WTC11 (cell line): ENCODE measurements around the gene LBX1. TPM values are rescaled to one million over a fixed set of nuclear protein-coding genes. Genes with fewer than 3 reads are reported as not detected.

ENCODE experiments used
- ATAC-seq: fragments of 200-7000 bp; cut with Tn5 transposase; 2 replicates; pipeline ENCODE4 v1.10.0; 2021; ENCODE audit warnings: mild to moderate bottlenecking, moderate library complexity
- CTCF ChIA-PET: fragments of 300-600 bp; sonication (Branson Sonifier 250); formaldehyde crosslinking; loops from one replicate; lab custom pipeline; 2021; ENCODE audit warnings: antibody characterized with exemption; lab: Charles Lee
- POLR2A ChIA-PET: fragments of 350-600 bp; sonication (Branson Sonifier 250); formaldehyde crosslinking; loops from one replicate; lab custom pipeline; 2021; ENCODE audit warnings: antibody characterized with exemption; lab: Charles Lee
- DNase-seq: peaks from one replicate; pipeline ENCODE4 v3.0.0; 2021; ENCODE audit warnings: low spot score
- H3K27ac Mint-ChIP-seq: 2 replicates; pipeline ENCODE4 v1.8.0; 2021; ENCODE audit warnings: mixed read lengths
- H3K27me3 Mint-ChIP-seq: 2 replicates; pipeline ENCODE4 v1.8.0; 2021; ENCODE audit warnings: low read depth, mild to moderate bottlenecking, moderate library complexity, mixed read lengths
- H3K36me3 Mint-ChIP-seq: 2 replicates; pipeline ENCODE4 v1.8.0; 2021; ENCODE audit warnings: mixed read lengths
- H3K4me1 Mint-ChIP-seq: 2 replicates; pipeline ENCODE4 v1.8.0; 2022; ENCODE audit warnings: mixed read lengths
- H3K4me3 Mint-ChIP-seq: 2 replicates; pipeline ENCODE4 v1.8.0; 2021; ENCODE audit warnings: mild to moderate bottlenecking, moderate library complexity, mixed read lengths
- H3K9me3 Mint-ChIP-seq: 2 replicates; pipeline ENCODE4 v1.8.0; 2021; ENCODE audit warnings: mixed read lengths
- CDX4 ChIP-seq: fragments of 250-450 bp; sonication (Bioruptor Pico); IDR thresholded peaks from 2 replicates; pipeline ENCODE4 v1.9.0; 2021; ENCODE audit warnings: moderate library complexity, mild to moderate bottlenecking, inconsistent platforms, borderline replicate concordance
- CTCF ChIP-seq: fragments of 200-600 bp; IDR thresholded peaks from 2 replicates; pipeline ENCODE4 v1.8.0; 2022; ENCODE audit warnings: antibody characterized with exemption
- E2F1 ChIP-seq: sonication (generic); formaldehyde crosslinking; IDR thresholded peaks from 2 replicates; pipeline ENCODE4 v1.8.0; 2022; ENCODE audit warnings: mild to moderate bottlenecking, missing genetic modification reagents
- GTF2I ChIP-seq: fragments of 250-450 bp; sonication (Bioruptor Pico); conservative IDR thresholded peaks from 2 replicates; pipeline ENCODE4 v1.4.0; 2021; ENCODE audit warnings: mild to moderate bottlenecking
- HMGA2 ChIP-seq: fragments of 250-450 bp; sonication (Bioruptor Pico); IDR thresholded peaks from 2 replicates; pipeline ENCODE4 v1.4.0; 2021; ENCODE audit warnings: mild to moderate bottlenecking, moderate library complexity
- MXD4 ChIP-seq: fragments of 250-450 bp; sonication (Bioruptor Pico); IDR thresholded peaks from 2 replicates; pipeline ENCODE4 v1.8.0; 2021; ENCODE audit warnings: mild to moderate bottlenecking, moderate library complexity, borderline replicate concordance
- MYBL2 ChIP-seq: sonication (generic); formaldehyde crosslinking; IDR thresholded peaks from 2 replicates; pipeline ENCODE4 v1.8.1; 2023; ENCODE audit warnings: mild to moderate bottlenecking, moderate library complexity, missing genetic modification reagents
- OVOL2 ChIP-seq: fragments of 250-450 bp; sonication (Bioruptor Pico); IDR thresholded peaks from 2 replicates; pipeline ENCODE4 v1.9.0; 2021; ENCODE audit warnings: mild to moderate bottlenecking, borderline replicate concordance
- TP53 ChIP-seq: sonication (generic); formaldehyde crosslinking; IDR thresholded peaks from 2 replicates; pipeline ENCODE4 v1.8.1; 2023; ENCODE audit warnings: mild to moderate bottlenecking, missing genetic modification reagents
- ZBTB43 ChIP-seq: sonication (generic); formaldehyde crosslinking; IDR thresholded peaks from 2 replicates; pipeline ENCODE4 v1.8.1; 2023; ENCODE audit warnings: mild to moderate bottlenecking, missing genetic modification reagents
- ZNF416 ChIP-seq: fragments of 250-450 bp; sonication (Bioruptor Pico); IDR thresholded peaks from 2 replicates; pipeline ENCODE4 v1.9.0; 2021; ENCODE audit warnings: mild to moderate bottlenecking, inconsistent platforms
- total RNA-seq: library from RNA; stranded (reverse); gene quantifications from 3 replicates; pipeline ENCODE4 v1.2.3, GENCODE V29; 2021
- TF ChIP-seq, protein P1 (sequence below): sonication (generic); formaldehyde crosslinking; IDR thresholded peaks from 2 replicates; pipeline ENCODE4 v1.8.1; 2023; ENCODE audit warnings: mild to moderate bottlenecking, missing genetic modification reagents
- TF ChIP-seq, protein P2 (sequence below): sonication (generic); formaldehyde crosslinking; IDR thresholded peaks from 2 replicates; pipeline ENCODE4 v1.8.0; 2023; ENCODE audit warnings: mild to moderate bottlenecking, missing genetic modification reagents
- TF ChIP-seq, protein P3 (sequence below): sonication (generic); formaldehyde crosslinking; conservative IDR thresholded peaks from 2 replicates; pipeline ENCODE4 v1.8.1; 2022; ENCODE audit warnings: mild to moderate bottlenecking, missing genetic modification reagents
- TF ChIP-seq, protein P4 (sequence below): sonication (generic); formaldehyde crosslinking; IDR thresholded peaks from 2 replicates; pipeline ENCODE4 v1.8.1; 2023; ENCODE audit warnings: mild to moderate bottlenecking, moderate library complexity, missing genetic modification reagents

Gene LBX1
- total RNA-seq, 1 experiment from 2014 or later = not detected

GRCh38 chr10:101238732-101239105 lies 9.5 kb upstream of the LBX1 start (continued):
- TF ChIP-seq, protein P1, sequence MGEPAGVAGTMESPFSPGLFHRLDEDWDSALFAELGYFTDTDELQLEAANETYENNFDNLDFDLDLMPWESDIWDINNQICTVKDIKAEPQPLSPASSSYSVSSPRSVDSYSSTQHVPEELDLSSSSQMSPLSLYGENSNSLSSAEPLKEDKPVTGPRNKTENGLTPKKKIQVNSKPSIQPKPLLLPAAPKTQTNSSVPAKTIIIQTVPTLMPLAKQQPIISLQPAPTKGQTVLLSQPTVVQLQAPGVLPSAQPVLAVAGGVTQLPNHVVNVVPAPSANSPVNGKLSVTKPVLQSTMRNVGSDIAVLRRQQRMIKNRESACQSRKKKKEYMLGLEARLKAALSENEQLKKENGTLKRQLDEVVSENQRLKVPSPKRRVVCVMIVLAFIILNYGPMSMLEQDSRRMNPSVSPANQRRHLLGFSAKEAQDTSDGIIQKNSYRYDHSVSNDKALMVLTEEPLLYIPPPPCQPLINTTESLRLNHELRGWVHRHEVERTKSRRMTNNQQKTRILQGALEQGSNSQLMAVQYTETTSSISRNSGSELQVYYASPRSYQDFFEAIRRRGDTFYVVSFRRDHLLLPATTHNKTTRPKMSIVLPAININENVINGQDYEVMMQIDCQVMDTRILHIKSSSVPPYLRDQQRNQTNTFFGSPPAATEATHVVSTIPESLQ (CRISPR knock-in tag) = no peak
- TF ChIP-seq CDX4 (CRISPR knock-in tag) (no peak), CTCF (no peak), TP53 (CRISPR knock-in tag) (no peak), OVOL2 (no peak), E2F1 (CRISPR knock-in tag) (no peak), MYBL2 (no peak), HMGA2 (CRISPR knock-in tag) (no peak), MXD4 (CRISPR knock-in tag) (no peak), ZNF416 (no peak), GTF2I (no peak)
- TF ChIP-seq, protein P2, sequence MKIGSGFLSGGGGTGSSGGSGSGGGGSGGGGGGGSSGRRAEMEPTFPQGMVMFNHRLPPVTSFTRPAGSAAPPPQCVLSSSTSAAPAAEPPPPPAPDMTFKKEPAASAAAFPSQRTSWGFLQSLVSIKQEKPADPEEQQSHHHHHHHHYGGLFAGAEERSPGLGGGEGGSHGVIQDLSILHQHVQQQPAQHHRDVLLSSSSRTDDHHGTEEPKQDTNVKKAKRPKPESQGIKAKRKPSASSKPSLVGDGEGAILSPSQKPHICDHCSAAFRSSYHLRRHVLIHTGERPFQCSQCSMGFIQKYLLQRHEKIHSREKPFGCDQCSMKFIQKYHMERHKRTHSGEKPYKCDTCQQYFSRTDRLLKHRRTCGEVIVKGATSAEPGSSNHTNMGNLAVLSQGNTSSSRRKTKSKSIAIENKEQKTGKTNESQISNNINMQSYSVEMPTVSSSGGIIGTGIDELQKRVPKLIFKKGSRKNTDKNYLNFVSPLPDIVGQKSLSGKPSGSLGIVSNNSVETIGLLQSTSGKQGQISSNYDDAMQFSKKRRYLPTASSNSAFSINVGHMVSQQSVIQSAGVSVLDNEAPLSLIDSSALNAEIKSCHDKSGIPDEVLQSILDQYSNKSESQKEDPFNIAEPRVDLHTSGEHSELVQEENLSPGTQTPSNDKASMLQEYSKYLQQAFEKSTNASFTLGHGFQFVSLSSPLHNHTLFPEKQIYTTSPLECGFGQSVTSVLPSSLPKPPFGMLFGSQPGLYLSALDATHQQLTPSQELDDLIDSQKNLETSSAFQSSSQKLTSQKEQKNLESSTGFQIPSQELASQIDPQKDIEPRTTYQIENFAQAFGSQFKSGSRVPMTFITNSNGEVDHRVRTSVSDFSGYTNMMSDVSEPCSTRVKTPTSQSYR (CRISPR knock-in tag) = no peak
- TF ChIP-seq, protein P3, sequence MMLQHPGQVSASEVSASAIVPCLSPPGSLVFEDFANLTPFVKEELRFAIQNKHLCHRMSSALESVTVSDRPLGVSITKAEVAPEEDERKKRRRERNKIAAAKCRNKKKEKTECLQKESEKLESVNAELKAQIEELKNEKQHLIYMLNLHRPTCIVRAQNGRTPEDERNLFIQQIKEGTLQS (CRISPR knock-in tag) = no peak
- TF ChIP-seq, protein P4, sequence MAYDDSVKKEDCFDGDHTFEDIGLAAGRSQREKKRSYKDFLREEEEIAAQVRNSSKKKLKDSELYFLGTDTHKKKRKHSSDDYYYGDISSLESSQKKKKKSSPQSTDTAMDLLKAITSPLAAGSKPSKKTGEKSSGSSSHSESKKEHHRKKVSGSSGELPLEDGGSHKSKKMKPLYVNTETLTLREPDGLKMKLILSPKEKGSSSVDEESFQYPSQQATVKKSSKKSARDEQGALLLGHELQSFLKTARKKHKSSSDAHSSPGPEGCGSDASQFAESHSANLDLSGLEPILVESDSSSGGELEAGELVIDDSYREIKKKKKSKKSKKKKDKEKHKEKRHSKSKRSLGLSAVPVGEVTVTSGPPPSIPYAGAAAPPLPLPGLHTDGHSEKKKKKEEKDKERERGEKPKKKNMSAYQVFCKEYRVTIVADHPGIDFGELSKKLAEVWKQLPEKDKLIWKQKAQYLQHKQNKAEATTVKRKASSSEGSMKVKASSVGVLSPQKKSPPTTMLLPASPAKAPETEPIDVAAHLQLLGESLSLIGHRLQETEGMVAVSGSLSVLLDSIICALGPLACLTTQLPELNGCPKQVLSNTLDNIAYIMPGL (CRISPR knock-in tag) = no peak

DNA sequence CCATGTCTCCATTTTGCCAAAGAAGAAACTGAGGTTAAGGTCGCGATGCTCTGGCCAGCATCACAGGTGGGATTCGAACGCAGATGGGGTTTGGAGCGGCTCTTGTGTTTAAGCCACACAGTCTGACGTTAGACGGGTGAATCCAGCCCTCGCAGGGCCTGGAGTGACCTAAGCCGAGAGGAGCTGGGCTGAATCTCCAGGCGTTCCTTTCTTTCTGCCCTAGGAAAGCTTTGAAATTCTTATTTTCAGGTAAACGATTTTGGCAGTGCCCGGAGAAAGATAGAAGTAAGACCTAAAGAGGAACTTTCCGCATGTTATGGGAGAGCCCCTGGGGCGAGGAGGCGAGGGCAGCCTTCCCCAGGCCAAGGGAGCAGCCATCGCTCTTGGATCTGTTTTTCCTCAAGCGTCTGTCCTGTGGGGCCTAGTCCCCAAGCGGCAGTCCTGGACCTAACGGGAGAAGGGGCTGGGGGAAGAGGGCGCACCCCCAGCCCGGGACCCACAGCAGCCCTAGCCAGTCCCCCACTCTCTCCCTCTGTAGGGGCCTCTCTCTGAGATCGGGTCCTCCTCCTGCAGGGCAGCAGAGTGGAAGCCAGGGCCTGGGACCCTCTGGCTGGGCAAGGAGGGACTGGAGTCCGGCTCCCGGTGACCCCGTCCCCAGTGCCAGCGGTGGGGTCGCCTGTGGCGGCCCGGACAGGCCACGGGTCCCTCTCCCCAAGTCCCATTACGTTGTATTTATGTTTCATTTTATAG lies 8.9 kb upstream of the LBX1 start:
- Mint-ChIP-seq H3K4me3 (no peak overlapping the region), H3K27ac (no peak overlapping the region), H3K4me1 (peaks cover 25% of the 10 kb centered on the region), H3K9me3 (no peaks in the 10 kb centered on the region), H3K27me3 (peaks cover 91% of the 10 kb centered on the region), H3K36me3 (no peaks in the 10 kb centered on the region)
- CTCF ChIA-PET = interaction anchor here (0.6 to 7.9 kb wide), 57 partner anchors 8 to 583 kb away, joined by 3 to 108 read pairs (median 4); partner anchors contain the start of genes LBX1, PDZD7, SFXN3 and TLX1
- POLR2A ChIA-PET = no interaction called here
- no peak for DNase-seq
- TF ChIP-seq ZBTB43 = no peak
- no peak for ATAC-seq
